GM23338 (cell line): ENCODE results near the gene ACY1. TPM values are rescaled to one million over a fixed set of nuclear protein-coding genes. Genes with fewer than 3 reads are reported as not detected.

ENCODE experiments used
- ATAC-seq: fragments of 200-7000 bp; cut with Tn5 transposase; 3 replicates; pipeline ENCODE4 v1.9.1; 2020
- DNase-seq: peaks from one replicate; pipeline ENCODE4 v3.0.0-alpha.2; 2015; ENCODE audit warnings: low spot score
- H2AFZ ChIP-seq: fragments of 200-600 bp; sonication (generic); 2 replicates; pipeline ENCODE4 v1.8.0; 2016; ENCODE audit warnings: antibody characterized with exemption, mild to moderate bottlenecking, moderate library complexity
- H3F3A ChIP-seq: fragments of 200-600 bp; sonication (generic); replicated peaks from 2 replicates; pipeline ENCODE4 v1.8.0; 2017; ENCODE audit warnings: antibody characterized with exemption, mixed run types, low read depth
- H3K27ac ChIP-seq: fragments of 200-600 bp; sonication (generic); 2 replicates; pipeline ENCODE4 v1.6.1; 2016; ENCODE audit warnings: low read depth
- H3K27me3 ChIP-seq: fragments of 200-600 bp; sonication (generic); 2 replicates; pipeline ENCODE4 v1.8.0; 2016; ENCODE audit warnings: mild to moderate bottlenecking, mixed run types, moderate library complexity; ENCODE audit not compliant: insufficient read depth
- H3K36me3 ChIP-seq: fragments of 200-600 bp; sonication (generic); 2 replicates; pipeline ENCODE4 v1.8.0; 2016; ENCODE audit warnings: mild to moderate bottlenecking; ENCODE audit not compliant: insufficient read depth
- H3K4me1 ChIP-seq: fragments of 200-600 bp; sonication (generic); 2 replicates; pipeline ENCODE4 v1.8.0; 2016; ENCODE audit warnings: mild to moderate bottlenecking, moderate library complexity; ENCODE audit not compliant: insufficient read depth
- H3K4me2 ChIP-seq: fragments of 200-600 bp; sonication (generic); 2 replicates; pipeline ENCODE4 v1.7.1; 2017; ENCODE audit warnings: mixed run types
- H3K4me3 ChIP-seq: fragments of 200-600 bp; sonication (generic); 2 replicates; pipeline ENCODE4 v1.6.1; 2016; ENCODE audit warnings: mixed run types
- H3K79me2 ChIP-seq: fragments of 200-600 bp; sonication (generic); replicated peaks from 2 replicates; pipeline ENCODE4 v1.8.0; 2017; ENCODE audit warnings: mild to moderate bottlenecking; ENCODE audit not compliant: insufficient read depth
- H3K9me2 ChIP-seq: fragments of 200-600 bp; sonication (generic); 2 replicates; pipeline ENCODE4 v1.8.0; 2017; ENCODE audit not compliant: insufficient read depth
- H4K20me1 ChIP-seq: fragments of 200-600 bp; sonication (generic); replicated peaks from 2 replicates; pipeline ENCODE4 v1.8.0; 2017; ENCODE audit warnings: mild to moderate bottlenecking; ENCODE audit not compliant: insufficient read depth
- H3K27ac Mint-ChIP-seq: 2 replicates; pipeline ENCODE4 v1.8.0; 2020; ENCODE audit warnings: inconsistent platforms, mild to moderate bottlenecking, moderate library complexity, mixed read lengths
- H3K27me3 Mint-ChIP-seq: 3 replicates; pipeline ENCODE4 v1.8.0; 2022; ENCODE audit warnings: low read depth, mild to moderate bottlenecking, moderate library complexity, mixed read lengths, inconsistent platforms; ENCODE audit not compliant: insufficient read depth, poor library complexity
- H3K36me3 Mint-ChIP-seq: 3 replicates; pipeline ENCODE4 v1.8.0; 2021; ENCODE audit warnings: low read depth, mild to moderate bottlenecking, inconsistent platforms, moderate library complexity, mixed read lengths
- H3K4me1 Mint-ChIP-seq: 3 replicates; pipeline ENCODE4 v1.8.0; 2020; ENCODE audit warnings: mild to moderate bottlenecking, inconsistent platforms, mixed read lengths
- H3K4me3 Mint-ChIP-seq: 3 replicates; pipeline ENCODE4 v1.8.0; 2021; ENCODE audit warnings: moderate library complexity, mild to moderate bottlenecking, inconsistent platforms, mixed read lengths
- H3K9me3 Mint-ChIP-seq: 3 replicates; pipeline ENCODE4 v1.8.0; 2020; ENCODE audit warnings: moderate library complexity, mild to moderate bottlenecking, inconsistent platforms, mixed read lengths
- EZH2phosphoT487 ChIP-seq: fragments of 200-600 bp; sonication (generic); IDR thresholded peaks from one replicate; pipeline ENCODE4 v1.8.1; 2018; ENCODE audit warnings: antibody characterized with exemption; ENCODE audit not compliant: unreplicated experiment
- JUNB ChIP-seq: IDR thresholded peaks from one replicate; pipeline ENCODE4 v1.6.1; 2016; ENCODE audit warnings: antibody characterized with exemption; ENCODE audit not compliant: unreplicated experiment
- NANOG ChIP-seq: IDR thresholded peaks from 2 replicates; pipeline ENCODE4 v1.6.1; 2016; ENCODE audit warnings: antibody characterized with exemption, borderline replicate concordance
- STAT1 ChIP-seq: IDR thresholded peaks from one replicate; pipeline ENCODE4 v1.6.1; 2016; ENCODE audit warnings: antibody characterized with exemption; ENCODE audit not compliant: unreplicated experiment
- polyA plus RNA-seq: library from polyadenylated mRNA; unstranded; fragments of >200 nt; fragmentation: Nextera tagmentation; extraction: Ambion mirVana; gene quantifications from 2 replicates; pipeline ENCODE4 v1.2.1, GENCODE V29; 2016
- total RNA-seq: library from RNA; depleted of rRNA; stranded (reverse); fragments of >200 nt; shearing (Covaris generic); gene quantifications from 2 replicates; pipeline ENCODE4 v1.2.3, GENCODE V29; 2014
- TF ChIP-seq, protein P1 (sequence below): fragments of 250-450 bp; sonication (Bioruptor Pico); IDR thresholded peaks from 2 replicates; pipeline ENCODE4 v1.5.0; 2020; ENCODE audit warnings: mild to moderate bottlenecking, moderate library complexity
- TF ChIP-seq, protein P2 (sequence below): IDR thresholded peaks from one replicate; pipeline ENCODE4 v1.6.1; 2018; ENCODE audit warnings: antibody characterized with exemption; ENCODE audit not compliant: unreplicated experiment

ACY1 gene
- total and polyA plus RNA-seq, 2 experiments from 2014 or later = 38.4 to 62.8 TPM

DNA sequence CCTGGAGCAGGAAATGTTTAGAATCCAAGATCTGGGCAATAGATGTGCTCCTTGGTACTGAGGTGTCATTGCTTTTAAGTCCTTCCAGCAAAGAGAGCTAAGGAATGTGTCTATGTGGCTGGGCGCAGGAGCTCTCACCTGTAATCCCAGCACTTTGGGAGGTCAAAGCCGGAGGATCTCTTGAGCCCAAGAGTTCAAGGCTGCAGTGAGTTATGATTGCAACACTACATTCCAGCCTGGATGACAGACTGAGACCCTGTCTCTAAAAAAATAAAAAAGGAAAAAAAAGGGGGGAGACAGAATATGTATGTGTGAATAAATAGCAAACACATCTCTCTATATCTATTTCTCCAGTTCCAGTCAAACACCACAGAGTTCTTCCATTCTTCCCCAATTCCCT is 32.4 kb upstream of the ACY1 start (continued):
- TF ChIP-seq, protein P1, sequence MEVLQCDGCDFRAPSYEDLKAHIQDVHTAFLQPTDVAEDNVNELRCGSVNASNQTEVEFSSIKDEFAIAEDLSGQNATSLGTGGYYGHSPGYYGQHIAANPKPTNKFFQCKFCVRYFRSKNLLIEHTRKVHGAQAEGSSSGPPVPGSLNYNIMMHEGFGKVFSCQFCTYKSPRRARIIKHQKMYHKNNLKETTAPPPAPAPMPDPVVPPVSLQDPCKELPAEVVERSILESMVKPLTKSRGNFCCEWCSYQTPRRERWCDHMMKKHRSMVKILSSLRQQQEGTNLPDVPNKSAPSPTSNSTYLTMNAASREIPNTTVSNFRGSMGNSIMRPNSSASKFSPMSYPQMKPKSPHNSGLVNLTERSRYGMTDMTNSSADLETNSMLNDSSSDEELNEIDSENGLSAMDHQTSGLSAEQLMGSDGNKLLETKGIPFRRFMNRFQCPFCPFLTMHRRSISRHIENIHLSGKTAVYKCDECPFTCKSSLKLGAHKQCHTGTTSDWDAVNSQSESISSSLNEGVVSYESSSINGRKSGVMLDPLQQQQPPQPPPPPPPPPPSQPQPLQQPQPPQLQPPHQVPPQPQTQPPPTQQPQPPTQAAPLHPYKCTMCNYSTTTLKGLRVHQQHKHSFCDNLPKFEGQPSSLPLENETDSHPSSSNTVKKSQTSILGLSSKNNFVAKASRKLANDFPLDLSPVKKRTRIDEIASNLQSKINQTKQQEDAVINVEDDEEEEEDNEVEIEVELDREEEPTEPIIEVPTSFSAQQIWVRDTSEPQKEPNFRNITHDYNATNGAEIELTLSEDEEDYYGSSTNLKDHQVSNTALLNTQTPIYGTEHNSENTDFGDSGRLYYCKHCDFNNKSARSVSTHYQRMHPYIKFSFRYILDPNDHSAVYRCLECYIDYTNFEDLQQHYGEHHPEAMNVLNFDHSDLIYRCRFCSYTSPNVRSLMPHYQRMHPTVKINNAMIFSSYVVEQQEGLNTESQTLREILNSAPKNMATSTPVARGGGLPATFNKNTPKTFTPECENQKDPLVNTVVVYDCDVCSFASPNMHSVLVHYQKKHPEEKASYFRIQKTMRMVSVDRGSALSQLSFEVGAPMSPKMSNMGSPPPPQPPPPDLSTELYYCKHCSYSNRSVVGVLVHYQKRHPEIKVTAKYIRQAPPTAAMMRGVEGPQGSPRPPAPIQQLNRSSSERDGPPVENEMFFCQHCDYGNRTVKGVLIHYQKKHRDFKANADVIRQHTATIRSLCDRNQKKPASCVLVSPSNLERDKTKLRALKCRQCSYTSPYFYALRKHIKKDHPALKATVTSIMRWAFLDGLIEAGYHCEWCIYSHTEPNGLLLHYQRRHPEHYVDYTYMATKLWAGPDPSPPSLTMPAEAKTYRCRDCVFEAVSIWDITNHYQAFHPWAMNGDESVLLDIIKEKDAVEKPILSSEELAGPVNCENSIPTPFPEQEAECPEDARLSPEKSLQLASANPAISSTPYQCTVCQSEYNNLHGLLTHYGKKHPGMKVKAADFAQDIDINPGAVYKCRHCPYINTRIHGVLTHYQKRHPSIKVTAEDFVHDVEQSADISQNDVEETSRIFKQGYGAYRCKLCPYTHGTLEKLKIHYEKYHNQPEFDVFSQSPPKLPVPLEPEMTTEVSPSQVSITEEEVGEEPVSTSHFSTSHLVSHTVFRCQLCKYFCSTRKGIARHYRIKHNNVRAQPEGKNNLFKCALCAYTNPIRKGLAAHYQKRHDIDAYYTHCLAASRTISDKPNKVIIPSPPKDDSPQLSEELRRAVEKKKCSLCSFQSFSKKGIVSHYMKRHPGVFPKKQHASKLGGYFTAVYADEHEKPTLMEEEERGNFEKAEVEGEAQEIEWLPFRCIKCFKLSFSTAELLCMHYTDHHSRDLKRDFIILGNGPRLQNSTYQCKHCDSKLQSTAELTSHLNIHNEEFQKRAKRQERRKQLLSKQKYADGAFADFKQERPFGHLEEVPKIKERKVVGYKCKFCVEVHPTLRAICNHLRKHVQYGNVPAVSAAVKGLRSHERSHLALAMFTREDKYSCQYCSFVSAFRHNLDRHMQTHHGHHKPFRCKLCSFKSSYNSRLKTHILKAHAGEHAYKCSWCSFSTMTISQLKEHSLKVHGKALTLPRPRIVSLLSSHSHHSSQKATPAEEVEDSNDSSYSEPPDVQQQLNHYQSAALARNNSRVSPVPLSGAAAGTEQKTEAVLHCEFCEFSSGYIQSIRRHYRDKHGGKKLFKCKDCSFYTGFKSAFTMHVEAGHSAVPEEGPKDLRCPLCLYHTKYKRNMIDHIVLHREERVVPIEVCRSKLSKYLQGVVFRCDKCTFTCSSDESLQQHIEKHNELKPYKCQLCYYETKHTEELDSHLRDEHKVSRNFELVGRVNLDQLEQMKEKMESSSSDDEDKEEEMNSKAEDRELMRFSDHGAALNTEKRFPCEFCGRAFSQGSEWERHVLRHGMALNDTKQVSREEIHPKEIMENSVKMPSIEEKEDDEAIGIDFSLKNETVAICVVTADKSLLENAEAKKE (CRISPR knock-in tag) = no peak
- TF ChIP-seq EZH2phosphoT487 (no peak), JUNB (no peak)

DNA sequence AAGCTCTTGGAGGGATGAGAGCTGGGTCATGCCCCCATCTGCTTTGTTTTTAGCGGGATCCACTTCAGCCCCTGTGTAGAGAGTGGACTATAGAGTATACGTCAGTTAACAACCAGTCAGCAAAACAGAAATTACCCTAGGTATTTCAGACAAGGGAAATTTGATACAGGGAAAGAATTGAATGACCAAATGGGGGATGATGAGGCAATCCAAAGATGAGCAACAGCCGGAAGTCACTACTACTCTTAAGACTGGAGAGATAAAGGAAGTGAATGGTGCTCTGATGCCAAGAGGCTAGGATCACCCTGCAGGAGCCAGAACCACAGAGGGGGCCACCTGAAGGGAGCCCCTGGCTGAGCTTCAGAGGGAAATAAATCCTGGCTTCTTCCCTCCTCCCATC is 29.9 kb upstream of the ACY1 start:
- no peak overlapping the region for H3K4me2 ChIP-seq
- H3F3A ChIP-seq = 0 out of 2 replicates have a peak, but pooled peaks cover 5% of the 10 kb centered on the region
- DNase-seq (no peak), ATAC-seq (no peak)
- no peak overlapping the region for H3K4me3 ChIP-seq
- H3K27me3 Mint-ChIP-seq = peaks cover 48% of the 10 kb centered on the region
- H3K36me3 Mint-ChIP-seq = peaks cover 3% of the 10 kb centered on the region; the same call in 1 of the 3 replicates
- no peak overlapping the region for H3K27ac ChIP-seq
- H3K36me3 ChIP-seq = no peaks in the 10 kb centered on the region
- H3K27me3 ChIP-seq = peaks cover 60% of the 10 kb centered on the region
- no peaks in the 10 kb centered on the region for H3K79me2 ChIP-seq
- H3K9me2 ChIP-seq = no peaks in the 10 kb centered on the region
- H3K4me3 Mint-ChIP-seq = no peak overlapping the region
- H3K4me1 ChIP-seq = no peaks in the 10 kb centered on the region; the same call in 1 of the 2 replicates
- no peaks in the 10 kb centered on the region; the same call in 1 of the 2 replicates for H4K20me1 ChIP-seq
- no peak overlapping the region for H2AFZ ChIP-seq
- peaks cover 2% of the 10 kb centered on the region; the same call in 2 of the 3 replicates for H3K4me1 Mint-ChIP-seq
- H3K27ac Mint-ChIP-seq = no peak overlapping the region
- no peaks in the 10 kb centered on the region for H3K9me3 Mint-ChIP-seq
- TF ChIP-seq NANOG (no peak), STAT1 (no peak)
- TF ChIP-seq, protein P1 (CRISPR knock-in tag) = no peak
- TF ChIP-seq, protein P2, sequence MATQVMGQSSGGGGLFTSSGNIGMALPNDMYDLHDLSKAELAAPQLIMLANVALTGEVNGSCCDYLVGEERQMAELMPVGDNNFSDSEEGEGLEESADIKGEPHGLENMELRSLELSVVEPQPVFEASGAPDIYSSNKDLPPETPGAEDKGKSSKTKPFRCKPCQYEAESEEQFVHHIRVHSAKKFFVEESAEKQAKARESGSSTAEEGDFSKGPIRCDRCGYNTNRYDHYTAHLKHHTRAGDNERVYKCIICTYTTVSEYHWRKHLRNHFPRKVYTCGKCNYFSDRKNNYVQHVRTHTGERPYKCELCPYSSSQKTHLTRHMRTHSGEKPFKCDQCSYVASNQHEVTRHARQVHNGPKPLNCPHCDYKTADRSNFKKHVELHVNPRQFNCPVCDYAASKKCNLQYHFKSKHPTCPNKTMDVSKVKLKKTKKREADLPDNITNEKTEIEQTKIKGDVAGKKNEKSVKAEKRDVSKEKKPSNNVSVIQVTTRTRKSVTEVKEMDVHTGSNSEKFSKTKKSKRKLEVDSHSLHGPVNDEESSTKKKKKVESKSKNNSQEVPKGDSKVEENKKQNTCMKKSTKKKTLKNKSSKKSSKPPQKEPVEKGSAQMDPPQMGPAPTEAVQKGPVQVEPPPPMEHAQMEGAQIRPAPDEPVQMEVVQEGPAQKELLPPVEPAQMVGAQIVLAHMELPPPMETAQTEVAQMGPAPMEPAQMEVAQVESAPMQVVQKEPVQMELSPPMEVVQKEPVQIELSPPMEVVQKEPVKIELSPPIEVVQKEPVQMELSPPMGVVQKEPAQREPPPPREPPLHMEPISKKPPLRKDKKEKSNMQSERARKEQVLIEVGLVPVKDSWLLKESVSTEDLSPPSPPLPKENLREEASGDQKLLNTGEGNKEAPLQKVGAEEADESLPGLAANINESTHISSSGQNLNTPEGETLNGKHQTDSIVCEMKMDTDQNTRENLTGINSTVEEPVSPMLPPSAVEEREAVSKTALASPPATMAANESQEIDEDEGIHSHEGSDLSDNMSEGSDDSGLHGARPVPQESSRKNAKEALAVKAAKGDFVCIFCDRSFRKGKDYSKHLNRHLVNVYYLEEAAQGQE = no peak
